ENCODE measurements around the gene KCP.

DNA sequence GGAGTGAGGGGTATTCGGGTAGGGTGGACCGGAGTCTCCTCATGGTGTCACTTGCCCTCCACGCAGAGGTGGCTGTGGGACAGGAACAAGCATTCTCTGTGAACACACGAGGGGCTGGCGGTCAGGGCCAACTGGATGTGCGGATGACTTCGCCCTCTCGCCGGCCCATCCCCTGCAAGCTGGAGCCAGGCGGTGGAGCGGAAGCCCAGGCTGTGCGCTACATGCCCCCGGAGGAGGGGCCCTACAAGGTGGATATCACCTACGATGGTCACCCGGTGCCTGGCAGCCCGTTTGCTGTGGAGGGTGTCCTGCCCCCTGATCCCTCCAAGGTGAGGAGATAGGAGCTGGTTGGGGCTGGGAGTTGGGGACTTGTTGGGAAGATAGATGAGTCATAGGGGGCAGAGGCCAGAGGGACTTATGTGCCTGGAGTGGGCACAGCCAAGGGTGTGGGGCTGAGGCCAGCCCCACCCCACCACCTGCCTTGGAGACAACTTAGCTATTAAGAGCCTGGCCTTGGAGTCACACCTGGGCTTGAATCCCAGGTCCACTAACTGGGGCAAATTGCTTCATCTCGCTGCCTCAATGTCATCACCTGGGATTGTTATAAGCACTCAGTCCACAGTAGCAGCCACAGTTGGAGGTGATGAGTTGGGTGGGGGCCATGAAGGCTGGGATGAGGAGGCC lies 66.4 kb downstream of the KCP start:
- TF ChIP-seq CTCF (CRISPR knock-in tag; IDR thresholded peaks at IDR 0.05) (no peak), TAF1 (CRISPR knock-in tag; IDR thresholded peaks at IDR 0.05) (no peak), EZH2 (conservative IDR thresholded peaks at IDR 0.05; ENCODE audit: low read depth, low read length) (no peak), BHLHE40 (IDR thresholded peaks at IDR 0.05; ENCODE audit: low read length) (no peak), ZNF335 (CRISPR knock-in tag; IDR thresholded peaks at IDR 0.05) (no peak)
